H9 (cell line): ENCODE data around the gene HAL. TPM values are rescaled to one million over a fixed set of nuclear protein-coding genes. Genes with fewer than 3 reads are reported as not detected.

Source experiments
- DNase-seq: peaks from one replicate; pipeline ENCODE4 v3.0.0-alpha.2; 2017
- H2AFZ ChIP-seq: one replicate; pipeline ENCODE4 v1.6.1; 2013; ENCODE audit warnings: mild to moderate bottlenecking, low read length, control low read depth, moderate library complexity
- H2AK5ac ChIP-seq: 2 replicates; pipeline ENCODE4 v1.6.1; 2013; ENCODE audit warnings: low read length, control low read depth, mixed read lengths; ENCODE audit not compliant: insufficient read length
- H2BK120ac ChIP-seq: one replicate; pipeline ENCODE4 v1.6.1; 2013; ENCODE audit warnings: low read depth, mild to moderate bottlenecking, low read length, control low read depth, inconsistent platforms; ENCODE audit not compliant: poor library complexity, severe bottlenecking
- H2BK12ac ChIP-seq: 2 replicates; pipeline ENCODE4 v1.6.1; 2013; ENCODE audit warnings: low read length, control low read depth, mixed read lengths, low read depth; ENCODE audit not compliant: insufficient read length
- H2BK15ac ChIP-seq: 2 replicates; pipeline ENCODE4 v1.6.1; 2013; ENCODE audit warnings: low read depth, low read length, control low read depth
- H2BK20ac ChIP-seq: one replicate; pipeline ENCODE4 v1.6.1; 2013; ENCODE audit warnings: low read depth, mild to moderate bottlenecking, low read length, control low read depth, inconsistent platforms; ENCODE audit not compliant: poor library complexity, severe bottlenecking
- H2BK5ac ChIP-seq: 2 replicates; pipeline ENCODE4 v1.6.1; 2013; ENCODE audit warnings: low read length, control low read depth, mixed read lengths; ENCODE audit not compliant: insufficient read length
- H3K14ac ChIP-seq: 2 replicates; pipeline ENCODE4 v1.6.1; 2013; ENCODE audit warnings: low read length, control low read depth; ENCODE audit not compliant: insufficient read depth
- H3K18ac ChIP-seq: 2 replicates; pipeline ENCODE4 v1.6.1; 2013; ENCODE audit warnings: low read depth, mild to moderate bottlenecking, mixed read lengths, low read length, control low read depth; ENCODE audit not compliant: insufficient read length
- H3K23ac ChIP-seq: 2 replicates; pipeline ENCODE4 v1.6.1; 2013; ENCODE audit warnings: low read length, control low read depth, mixed read lengths, low read depth; ENCODE audit not compliant: insufficient read length
- H3K23me2 ChIP-seq: 2 replicates; pipeline ENCODE4 v1.6.1; 2013; ENCODE audit warnings: low read depth, mild to moderate bottlenecking, mixed read lengths, low read length, control low read depth; ENCODE audit not compliant: insufficient read length, poor library complexity, severe bottlenecking
- H3K27ac ChIP-seq: 2 replicates; pipeline ENCODE4 v1.5.1; 2013; ENCODE audit warnings: low read length, control low read depth, mixed read lengths, low read depth; ENCODE audit not compliant: insufficient read length
- H3K27me3 ChIP-seq: 2 replicates; pipeline ENCODE4 v1.6.1; 2013; ENCODE audit warnings: low read length, control low read depth, inconsistent platforms; ENCODE audit not compliant: insufficient read depth
- H3K4ac ChIP-seq: 2 replicates; pipeline ENCODE4 v1.6.1; 2013; ENCODE audit warnings: low read depth, mild to moderate bottlenecking, control low read depth, inconsistent platforms, low read length, moderate library complexity
- H3K4me1 ChIP-seq: 2 replicates; pipeline ENCODE4 v1.6.1; 2013; ENCODE audit warnings: low read length, control low read depth, inconsistent platforms; ENCODE audit not compliant: insufficient read depth
- H3K4me2 ChIP-seq: 2 replicates; pipeline ENCODE4 v1.6.1; 2013; ENCODE audit warnings: low read length, control low read depth, mixed read lengths; ENCODE audit not compliant: insufficient read length, insufficient read depth
- H3K56ac ChIP-seq: 2 replicates; pipeline ENCODE4 v1.6.1; 2013; ENCODE audit warnings: low read depth, mild to moderate bottlenecking, mixed read lengths, low read length, control low read depth; ENCODE audit not compliant: insufficient read length
- H3K79me1 ChIP-seq: 2 replicates; pipeline ENCODE4 v1.6.1; 2013; ENCODE audit warnings: low read depth, mild to moderate bottlenecking, moderate library complexity, low read length, control low read depth, inconsistent platforms; ENCODE audit not compliant: insufficient read depth, poor library complexity, severe bottlenecking
- H3K79me2 ChIP-seq: 2 replicates; pipeline ENCODE4 v1.6.1; 2013; ENCODE audit warnings: low read length, control low read depth, inconsistent platforms; ENCODE audit not compliant: insufficient read depth
- H3K9ac ChIP-seq: 2 replicates; pipeline ENCODE4 v1.6.1; 2013; ENCODE audit warnings: low read length, control low read depth, mixed read lengths; ENCODE audit not compliant: insufficient read length; ENCODE audit errors: extremely low read depth
- H3K9me3 ChIP-seq: one replicate; pipeline ENCODE4 v1.6.1; 2013; ENCODE audit warnings: low read depth, low read length, inconsistent platforms; ENCODE audit not compliant: control insufficient read depth
- H3T11ph ChIP-seq: one replicate; pipeline ENCODE4 v1.6.1; 2013; ENCODE audit warnings: mild to moderate bottlenecking, low read length, control low read depth, inconsistent platforms
- H4K20me1 ChIP-seq: one replicate; pipeline ENCODE4 v1.6.1; 2013; ENCODE audit not compliant: control insufficient read depth, insufficient read length, insufficient read depth
- H4K5ac ChIP-seq: 2 replicates; pipeline ENCODE4 v1.6.1; 2013; ENCODE audit warnings: low read depth, mild to moderate bottlenecking, mixed read lengths, low read length, control low read depth; ENCODE audit not compliant: insufficient read length
- H4K8ac ChIP-seq: replicated peaks from 2 replicates; pipeline ENCODE4 v1.6.1; 2013; ENCODE audit warnings: low read length, control low read depth, mixed read lengths, low read depth; ENCODE audit not compliant: insufficient read length
- H4K91ac ChIP-seq: 2 replicates; pipeline ENCODE4 v1.6.1; 2013; ENCODE audit warnings: low read depth, mild to moderate bottlenecking, moderate library complexity, mixed read lengths, low read length, control low read depth; ENCODE audit not compliant: insufficient read length
- H3K27ac Mint-ChIP-seq, 3 experiments: 2 replicates in 2 of 3; 3 replicates in 1 of 3; pipeline ENCODE4 v1.8.0; 2020 to 2021; ENCODE audit warnings: mixed read lengths in 3 of 3, mild to moderate bottlenecking in 1 of 3, moderate library complexity in 1 of 3
- H3K27me3 Mint-ChIP-seq: 2 replicates; pipeline ENCODE4 v1.8.0; 2021; ENCODE audit warnings: low read depth, mild to moderate bottlenecking, moderate library complexity, mixed read lengths
- H3K36me3 Mint-ChIP-seq, 3 experiments: 2 replicates in 2 of 3; 3 replicates in 1 of 3; pipeline ENCODE4 v1.8.0; 2020 to 2021; ENCODE audit warnings: low read depth in 3 of 3, mixed read lengths in 3 of 3; ENCODE audit not compliant: insufficient read depth in 1 of 3
- H3K4me1 Mint-ChIP-seq, 2 experiments: 2 replicates each; pipeline ENCODE4 v1.8.0; 2020; ENCODE audit warnings: mixed read lengths in 2 of 2
- H3K4me3 Mint-ChIP-seq, 2 experiments: 2 replicates in 1 of 2; 3 replicates in 1 of 2; pipeline ENCODE4 v1.8.0; 2020 to 2021; ENCODE audit warnings: mild to moderate bottlenecking in 2 of 2, mixed read lengths in 2 of 2, moderate library complexity in 1 of 2
- H3K9me3 Mint-ChIP-seq, 2 experiments: 2 replicates in 1 of 2; 3 replicates in 1 of 2; pipeline ENCODE4 v1.8.0; 2020; ENCODE audit warnings: mild to moderate bottlenecking in 2 of 2, mixed read lengths in 2 of 2, moderate library complexity in 1 of 2
- WGBS: extraction: QIAGEN DNeasy Blood & Tissue Kit; methylation state at CpG from one replicate; pipeline ENCODE4 v1.1.7; 2013; ENCODE audit warnings: missing lambda C conversion rate, low lambda C conversion rate, mixed read lengths; ENCODE audit not compliant: insufficient read length; ENCODE audit errors: extremely low coverage; 5-methylcytosine and 5-hydroxymethylcytosine counted together
- total RNA-seq: library from RNA; stranded (reverse); gene quantifications from 2 replicates; pipeline ENCODE4 v1.2.1, GENCODE V29; 2021
- TF ChIP-seq, protein P1 (sequence below): fragments of 200-600 bp; sonication (generic); conservative IDR thresholded peaks from 3 replicates; pipeline ENCODE4 v1.8.0; 2021; ENCODE audit warnings: antibody characterized with exemption, mild to moderate bottlenecking

The HAL gene
- total RNA-seq, 1 experiment from 2014 or later = 0.35 TPM

DNA sequence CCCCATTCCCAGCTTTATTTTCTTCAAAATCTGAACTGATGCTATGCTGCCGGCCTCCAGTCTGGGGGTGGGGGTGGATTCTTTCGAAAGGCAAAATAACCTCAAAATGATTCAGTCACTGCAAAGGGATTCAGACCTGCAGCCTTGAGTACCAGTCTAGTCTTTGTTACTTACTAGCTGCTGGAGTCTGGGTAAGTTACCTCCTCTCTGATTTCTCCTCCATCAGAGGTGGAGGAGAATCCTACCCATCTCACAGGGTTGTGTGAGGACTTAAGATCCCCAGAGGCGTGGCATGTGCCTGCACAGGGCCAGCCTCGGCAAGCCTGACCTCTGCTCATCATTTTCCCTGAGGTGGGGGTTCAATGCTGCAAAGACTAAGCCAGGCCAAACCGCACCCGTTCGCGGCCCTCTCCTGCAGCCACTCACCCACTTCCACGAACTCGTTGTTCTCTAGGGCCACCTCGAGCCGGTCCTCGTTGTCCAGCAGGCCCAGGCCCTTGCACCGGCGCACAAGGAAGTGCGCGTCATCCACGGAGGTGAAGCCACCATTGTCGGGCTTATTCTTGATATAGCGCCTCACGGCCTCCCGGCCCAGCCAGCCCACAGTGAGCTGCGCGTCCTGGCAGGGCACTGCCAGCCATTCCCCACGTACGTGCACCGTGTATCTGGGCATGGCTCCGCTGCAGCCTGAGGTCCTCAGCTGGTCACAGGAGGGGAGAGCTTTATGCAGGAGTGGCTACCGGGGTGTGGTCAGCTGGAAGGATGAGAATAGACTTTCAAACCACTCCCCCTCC lies 709 bp downstream of the HAL start:
- Histone ChIP-seq H3K79me2 (no peaks in the 10 kb centered on the region), H4K20me1 (no peaks in the 10 kb centered on the region), H2BK15ac (no peak overlapping the region), H2BK20ac (no peak overlapping the region), H3K14ac (no peak overlapping the region), H3K23ac (no peak overlapping the region), H2BK120ac (no peak overlapping the region), H3K4me2 (no peak overlapping the region), H4K8ac (no peak overlapping the region), H3K4ac (no peak overlapping the region), H2AK5ac (no peak overlapping the region), H3K4me1 (no peaks in the 10 kb centered on the region), H3K9ac (no peak overlapping the region), H3K9me3 (no peaks in the 10 kb centered on the region), H2BK12ac (no peak overlapping the region), H3K18ac (no peak overlapping the region), H2BK5ac (no peak overlapping the region), H4K5ac (no peak overlapping the region), H4K91ac (no peak overlapping the region), H3K27ac (no peak overlapping the region), H3T11ph (no peak overlapping the region), H3K23me2 (no peaks in the 10 kb centered on the region), H3K27me3 (no peaks in the 10 kb centered on the region), H2AFZ (no peak overlapping the region), H3K56ac (no peak overlapping the region), H3K79me1 (no peaks in the 10 kb centered on the region)
- no CpG with 5 or more reads among the region's 29 CpGs for WGBS
- H3K4me3 Mint-ChIP-seq = no peak overlapping the region
- no peaks in the 10 kb centered on the region for H3K9me3 Mint-ChIP-seq
- no peak overlapping the region for H3K27ac Mint-ChIP-seq
- H3K27me3 Mint-ChIP-seq = no peaks in the 10 kb centered on the region
- peaks cover 0 to 3% (median 0%) of the 10 kb centered on the region in 3 experiments; a peak in 3 of 7 replicates for H3K36me3 Mint-ChIP-seq
- DNase-seq = no peak
- TF ChIP-seq, protein P1, sequence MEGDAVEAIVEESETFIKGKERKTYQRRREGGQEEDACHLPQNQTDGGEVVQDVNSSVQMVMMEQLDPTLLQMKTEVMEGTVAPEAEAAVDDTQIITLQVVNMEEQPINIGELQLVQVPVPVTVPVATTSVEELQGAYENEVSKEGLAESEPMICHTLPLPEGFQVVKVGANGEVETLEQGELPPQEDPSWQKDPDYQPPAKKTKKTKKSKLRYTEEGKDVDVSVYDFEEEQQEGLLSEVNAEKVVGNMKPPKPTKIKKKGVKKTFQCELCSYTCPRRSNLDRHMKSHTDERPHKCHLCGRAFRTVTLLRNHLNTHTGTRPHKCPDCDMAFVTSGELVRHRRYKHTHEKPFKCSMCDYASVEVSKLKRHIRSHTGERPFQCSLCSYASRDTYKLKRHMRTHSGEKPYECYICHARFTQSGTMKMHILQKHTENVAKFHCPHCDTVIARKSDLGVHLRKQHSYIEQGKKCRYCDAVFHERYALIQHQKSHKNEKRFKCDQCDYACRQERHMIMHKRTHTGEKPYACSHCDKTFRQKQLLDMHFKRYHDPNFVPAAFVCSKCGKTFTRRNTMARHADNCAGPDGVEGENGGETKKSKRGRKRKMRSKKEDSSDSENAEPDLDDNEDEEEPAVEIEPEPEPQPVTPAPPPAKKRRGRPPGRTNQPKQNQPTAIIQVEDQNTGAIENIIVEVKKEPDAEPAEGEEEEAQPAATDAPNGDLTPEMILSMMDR = no peak
- H3K4me1 Mint-ChIP-seq = peaks cover 8 to 12% of the 10 kb centered on the region in 2 experiments
